ENCODE results near the gene SNRPB.
A peak's percentile ranks its signal among the peaks of the same experiment; 100 is the strongest.

The SNRPB gene

DNA sequence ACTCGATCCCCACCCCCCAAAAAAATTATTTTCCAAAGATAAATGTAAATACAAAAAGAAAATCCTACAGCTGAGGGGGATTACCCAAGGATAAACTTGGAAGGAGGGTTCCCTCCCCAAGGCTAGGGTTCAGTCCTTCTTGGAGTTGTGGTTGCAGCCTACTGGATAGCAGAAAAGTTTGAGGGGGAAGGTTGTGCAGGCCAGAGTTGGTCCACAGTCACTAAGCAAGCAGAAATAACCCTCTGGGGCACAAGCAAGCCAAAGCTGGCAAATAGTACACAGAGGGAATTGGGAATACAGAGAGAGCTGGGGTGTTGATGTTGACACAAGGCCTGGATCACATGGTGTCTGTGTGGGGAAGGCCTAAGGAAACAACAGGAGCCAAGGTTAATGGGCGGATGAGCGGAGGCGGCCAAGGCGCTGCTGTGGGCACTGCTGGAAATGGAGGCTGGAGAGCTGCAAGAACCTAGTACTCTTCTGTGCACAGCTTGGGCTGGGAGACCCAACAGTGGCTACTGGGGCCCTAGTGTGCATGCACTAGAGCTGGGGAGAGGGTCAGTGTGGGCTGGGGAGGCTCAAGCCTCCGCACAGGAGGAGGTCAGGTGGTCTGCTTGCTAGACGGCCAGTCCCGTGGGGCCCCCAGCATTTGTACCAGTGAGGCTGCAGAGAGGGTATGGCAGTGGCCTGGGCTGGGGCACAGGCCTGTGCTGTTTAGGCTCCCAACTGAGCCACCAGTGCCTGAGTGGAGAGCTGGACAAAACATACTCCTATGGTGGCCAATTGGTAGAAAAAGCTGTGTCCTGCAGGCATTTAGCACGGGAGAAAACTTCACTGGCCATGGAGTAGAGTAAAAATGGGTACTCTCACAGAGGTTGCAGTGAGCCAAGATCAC lies 5.5 kb upstream of the SNRPB start:
- Histone ChIP-seq H3K36me3 (ENCODE audit: control insufficient read depth in 2 of 2, insufficient read depth in 2 of 2, low read length in 2 of 2) (peaks cover 4% of the 10 kb centered on the region in 2 donors), H3K27ac (ENCODE audit: low read depth in 2 of 2, low read length in 2 of 2) (no peak overlapping the region)

GRCh38 chr20:2473516-2473915 lies 2.9 kb upstream of the SNRPB start:
- Histone ChIP-seq H3K9me3 (ENCODE audit: control insufficient read depth in 2 of 2, low read length in 2 of 2) (no peaks in the 10 kb centered on the region), H3K36me3 (ENCODE audit: control insufficient read depth in 2 of 2, insufficient read depth in 2 of 2, low read length in 2 of 2) (peaks cover 0 to under 1% of the 10 kb centered on the region in 2 donors), H3K4me3 (ENCODE audit: low read length in 2 of 2) (no peak overlapping the region), H3K27me3 (ENCODE audit: control insufficient read depth in 2 of 2, insufficient read depth in 2 of 2, low read length in 2 of 2) (no peaks in the 10 kb centered on the region), H3K9ac (ENCODE audit: low read depth in 1 of 2, low read length in 2 of 2) (no peak overlapping the region), H3K27ac (ENCODE audit: low read depth in 2 of 2, low read length in 2 of 2) (no peak overlapping the region), H3K4me1 (ENCODE audit: control insufficient read depth in 2 of 2, insufficient read depth in 2 of 2, low read length in 2 of 2) (peaks cover 10 to 14% of the 10 kb centered on the region in 2 donors)

More for the DNA sequence above, 5.5 kb upstream of the SNRPB start:
- Histone ChIP-seq H3K4me1 (ENCODE audit: control insufficient read depth in 2 of 2, insufficient read depth in 2 of 2, low read length in 2 of 2) (peaks cover 0 to under 1% of the 10 kb centered on the region in 2 donors), H3K27me3 (ENCODE audit: control insufficient read depth in 2 of 2, insufficient read depth in 2 of 2, low read length in 2 of 2) (no peaks in the 10 kb centered on the region), H3K9ac (ENCODE audit: low read depth in 1 of 2, low read length in 2 of 2) (no peak overlapping the region), H3K4me3 (ENCODE audit: low read length in 2 of 2) (no peak overlapping the region), H3K9me3 (ENCODE audit: control insufficient read depth in 2 of 2, low read length in 2 of 2) (no peaks in the 10 kb centered on the region)

DNA sequence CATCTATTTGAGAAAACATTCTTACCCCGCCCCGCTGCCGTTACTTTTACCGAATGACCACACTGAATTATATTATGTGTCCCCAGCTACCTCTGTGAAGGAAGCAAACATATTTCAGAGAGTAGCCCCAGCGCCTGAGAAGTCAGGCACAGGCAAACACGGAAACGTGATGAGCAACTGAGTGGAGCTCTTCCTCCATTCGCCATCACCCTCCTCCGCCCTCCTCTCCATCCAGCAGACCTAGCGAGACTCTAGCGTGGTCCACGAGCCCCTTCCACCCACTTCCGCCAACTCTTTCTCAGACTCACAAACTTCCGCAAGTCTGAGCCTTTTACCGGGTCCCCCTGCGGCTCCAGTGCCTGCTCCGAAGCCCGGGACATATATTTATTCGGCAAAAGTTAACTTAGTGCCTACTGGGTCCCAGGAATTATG lies 582 bp downstream of the SNRPB start:
- Histone ChIP-seq H3K27me3 (ENCODE audit: control insufficient read depth in 2 of 2, insufficient read depth in 2 of 2, low read length in 2 of 2) (no peaks in the 10 kb centered on the region), H3K36me3 (ENCODE audit: control insufficient read depth in 2 of 2, insufficient read depth in 2 of 2, low read length in 2 of 2) (peaks cover 11 to 32% of the 10 kb centered on the region in 2 donors), H3K4me3 (ENCODE audit: low read length in 2 of 2) (peak overlapping the region; percentile 79 to 93), H3K9ac (ENCODE audit: low read depth in 1 of 2, low read length in 2 of 2) (peak overlapping the region; percentile 61 to 82), H3K4me1 (ENCODE audit: control insufficient read depth in 2 of 2, insufficient read depth in 2 of 2, low read length in 2 of 2) (peaks cover 14 to 15% of the 10 kb centered on the region in 2 donors), H3K9me3 (ENCODE audit: control insufficient read depth in 2 of 2, low read length in 2 of 2) (no peaks in the 10 kb centered on the region), H3K27ac (ENCODE audit: low read depth in 2 of 2, low read length in 2 of 2) (peak overlapping the region; percentile 89 to 93)

- Histone ChIP-seq H3K4me1 (ENCODE audit: control insufficient read depth in 2 of 2, insufficient read depth in 2 of 2, low read length in 2 of 2) (peaks cover 14 to 15% of the 10 kb centered on the region in 2 donors), H3K27me3 (ENCODE audit: control insufficient read depth in 2 of 2, insufficient read depth in 2 of 2, low read length in 2 of 2) (no peaks in the 10 kb centered on the region), H3K27ac (ENCODE audit: low read depth in 2 of 2, low read length in 2 of 2) (no peak overlapping the region), H3K4me3 (ENCODE audit: low read length in 2 of 2) (peak overlapping the region in 1 of 2 donors; percentile 93), H3K9ac (ENCODE audit: low read depth in 1 of 2, low read length in 2 of 2) (peak overlapping the region; percentile 14 to 48), H3K36me3 (ENCODE audit: control insufficient read depth in 2 of 2, insufficient read depth in 2 of 2, low read length in 2 of 2) (peaks cover 16 to 44% of the 10 kb centered on the region in 2 donors), H3K9me3 (ENCODE audit: control insufficient read depth in 2 of 2, low read length in 2 of 2) (no peaks in the 10 kb centered on the region)
These were observed 1.8 kb downstream of the SNRPB start for GRCh38 chr20:2468581-2469407.

GRCh38 chr20:2467412-2467811 lies 3.2 kb downstream of the SNRPB start:
- H3K9ac ChIP-seq (ENCODE audit: low read depth in 1 of 2, low read length in 2 of 2), result peak overlapping the region in 1 of 2 donors; percentile 26
- H3K27ac ChIP-seq (ENCODE audit: low read depth in 2 of 2, low read length in 2 of 2), result no peak overlapping the region
- peaks cover 30 to 58% of the 10 kb centered on the region in 2 donors for H3K36me3 ChIP-seq (ENCODE audit: control insufficient read depth in 2 of 2, insufficient read depth in 2 of 2, low read length in 2 of 2)
- peaks cover 14 to 15% of the 10 kb centered on the region in 2 donors for H3K4me1 ChIP-seq (ENCODE audit: control insufficient read depth in 2 of 2, insufficient read depth in 2 of 2, low read length in 2 of 2)
- H3K9me3 ChIP-seq (ENCODE audit: control insufficient read depth in 2 of 2, low read length in 2 of 2), result no peaks in the 10 kb centered on the region
- H3K27me3 ChIP-seq (ENCODE audit: control insufficient read depth in 2 of 2, insufficient read depth in 2 of 2, low read length in 2 of 2), result no peaks in the 10 kb centered on the region
- H3K4me3 ChIP-seq (ENCODE audit: low read length in 2 of 2), result no peak overlapping the region

GRCh38 chr20:2465100-2465499 lies 5.5 kb downstream of the SNRPB start:
- H3K36me3 ChIP-seq (ENCODE audit: control insufficient read depth in 2 of 2, insufficient read depth in 2 of 2, low read length in 2 of 2), result peaks cover 51 to 80% of the 10 kb centered on the region in 2 donors
- no peak overlapping the region for H3K9ac ChIP-seq (ENCODE audit: low read depth in 1 of 2, low read length in 2 of 2)
- no peaks in the 10 kb centered on the region for H3K27me3 ChIP-seq (ENCODE audit: control insufficient read depth in 2 of 2, insufficient read depth in 2 of 2, low read length in 2 of 2)
- H3K9me3 ChIP-seq (ENCODE audit: control insufficient read depth in 2 of 2, low read length in 2 of 2), result no peaks in the 10 kb centered on the region
- H3K4me1 ChIP-seq (ENCODE audit: control insufficient read depth in 2 of 2, insufficient read depth in 2 of 2, low read length in 2 of 2), result peaks cover 12 to 14% of the 10 kb centered on the region in 2 donors
- no peak overlapping the region for H3K27ac ChIP-seq (ENCODE audit: low read depth in 2 of 2, low read length in 2 of 2)
- H3K4me3 ChIP-seq (ENCODE audit: low read length in 2 of 2), result no peak overlapping the region

DNA sequence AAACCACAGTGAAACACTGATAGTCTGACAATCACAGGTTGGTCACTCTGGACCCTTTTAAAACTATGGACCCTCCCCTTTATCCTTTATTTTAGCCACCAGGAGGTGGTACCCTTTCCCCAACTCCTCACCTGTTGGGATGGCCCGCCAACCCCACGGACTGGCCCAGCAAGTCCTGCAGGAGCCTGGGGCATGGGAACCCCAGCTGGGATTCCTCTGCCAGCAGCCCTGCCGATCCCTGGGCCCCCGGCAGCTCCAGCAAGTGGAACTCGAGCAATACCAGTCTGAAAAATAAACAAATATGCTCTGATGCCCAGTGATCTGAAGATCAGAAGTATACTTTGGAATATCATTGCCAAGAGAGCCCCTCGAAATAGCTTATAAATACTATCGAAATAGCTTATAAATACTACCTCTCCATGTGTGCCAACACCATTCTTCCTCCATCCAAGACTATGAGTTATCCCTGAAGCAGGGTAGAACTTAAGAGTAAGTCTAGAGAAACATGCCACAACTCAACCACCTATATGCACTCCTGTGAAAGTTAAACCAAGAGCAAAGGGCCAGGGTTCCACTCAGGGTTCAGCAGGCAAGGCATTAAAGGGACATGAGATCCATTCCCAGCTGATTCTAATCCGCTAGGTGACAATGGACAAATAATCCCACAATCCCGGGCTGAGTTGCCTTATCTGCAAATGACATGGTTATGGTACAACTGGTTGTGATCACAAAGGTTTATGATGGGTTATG lies 6.8 kb downstream of the SNRPB start:
- no peak overlapping the region for H3K27ac ChIP-seq (ENCODE audit: low read depth in 2 of 2, low read length in 2 of 2)
- H3K4me1 ChIP-seq (ENCODE audit: control insufficient read depth in 2 of 2, insufficient read depth in 2 of 2, low read length in 2 of 2), result peaks cover 4 to 6% of the 10 kb centered on the region in 2 donors
- no peak overlapping the region for H3K4me3 ChIP-seq (ENCODE audit: low read length in 2 of 2)
- H3K27me3 ChIP-seq (ENCODE audit: control insufficient read depth in 2 of 2, insufficient read depth in 2 of 2, low read length in 2 of 2), result no peaks in the 10 kb centered on the region
- no peaks in the 10 kb centered on the region for H3K9me3 ChIP-seq (ENCODE audit: control insufficient read depth in 2 of 2, low read length in 2 of 2)
- H3K9ac ChIP-seq (ENCODE audit: low read depth in 1 of 2, low read length in 2 of 2), result no peak overlapping the region
- peaks cover 55 to 89% of the 10 kb centered on the region in 2 donors for H3K36me3 ChIP-seq (ENCODE audit: control insufficient read depth in 2 of 2, insufficient read depth in 2 of 2, low read length in 2 of 2)

DNA sequence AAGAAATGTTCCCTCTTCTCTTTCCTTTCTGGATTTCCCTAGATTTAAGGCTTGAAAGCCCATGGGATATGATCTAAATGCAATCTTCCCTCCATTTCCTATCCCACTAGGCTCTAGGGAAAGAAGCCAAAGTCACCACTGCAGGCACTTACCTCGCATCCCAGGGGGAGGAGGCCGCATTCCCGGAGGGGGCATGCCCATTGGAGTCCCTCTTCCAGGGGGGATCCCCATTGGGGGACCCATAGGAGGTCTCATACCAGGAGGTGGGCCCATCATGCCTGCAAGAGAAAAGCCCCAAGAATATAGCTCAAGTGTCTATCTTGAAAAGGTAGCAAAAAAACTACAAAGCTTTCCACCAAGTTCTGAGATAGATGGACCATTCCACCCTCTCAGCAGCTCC lies 8.1 kb downstream of the SNRPB start:
- Histone ChIP-seq H3K27ac (ENCODE audit: low read depth in 2 of 2, low read length in 2 of 2) (no peak overlapping the region), H3K36me3 (ENCODE audit: control insufficient read depth in 2 of 2, insufficient read depth in 2 of 2, low read length in 2 of 2) (peaks cover 55 to 79% of the 10 kb centered on the region in 2 donors), H3K9me3 (ENCODE audit: control insufficient read depth in 2 of 2, low read length in 2 of 2) (no peaks in the 10 kb centered on the region), H3K9ac (ENCODE audit: low read depth in 1 of 2, low read length in 2 of 2) (no peak overlapping the region), H3K4me3 (ENCODE audit: low read length in 2 of 2) (no peak overlapping the region), H3K4me1 (ENCODE audit: control insufficient read depth in 2 of 2, insufficient read depth in 2 of 2, low read length in 2 of 2) (no peaks in the 10 kb centered on the region), H3K27me3 (ENCODE audit: control insufficient read depth in 2 of 2, insufficient read depth in 2 of 2, low read length in 2 of 2) (no peaks in the 10 kb centered on the region)

GRCh38 chr20:2460752-2461424 lies 9.7 kb downstream of the SNRPB start:
- H3K36me3 ChIP-seq (ENCODE audit: control insufficient read depth in 2 of 2, insufficient read depth in 2 of 2, low read length in 2 of 2), result peaks cover 49 to 64% of the 10 kb centered on the region in 2 donors
- H3K27ac ChIP-seq (ENCODE audit: low read depth in 2 of 2, low read length in 2 of 2), result no peak overlapping the region
- H3K4me1 ChIP-seq (ENCODE audit: control insufficient read depth in 2 of 2, insufficient read depth in 2 of 2, low read length in 2 of 2), result no peaks in the 10 kb centered on the region
- H3K9me3 ChIP-seq (ENCODE audit: control insufficient read depth in 2 of 2, low read length in 2 of 2), result no peaks in the 10 kb centered on the region
- H3K9ac ChIP-seq (ENCODE audit: low read depth in 1 of 2, low read length in 2 of 2), result no peak overlapping the region
- no peaks in the 10 kb centered on the region for H3K27me3 ChIP-seq (ENCODE audit: control insufficient read depth in 2 of 2, insufficient read depth in 2 of 2, low read length in 2 of 2)
- H3K4me3 ChIP-seq (ENCODE audit: low read length in 2 of 2), result no peak overlapping the region

Measured in mucosa of rectum (tissue), 2 donors.